ENCODE data around the gene GOLGA8Q.
"Not testable (repeated sequence)": the region's sequence is repeated elsewhere in the genome, so short reads cannot be mapped to it uniquely, and the experiment has no call there.

GOLGA8Q gene

GRCh38 chr15:30551750-30552149 lies at the start of gene GOLGA8Q:
GOLGA8Q (plus strand) TSS chr15:30552050; CDS start chr15:30552078, 28 bp downstream.
- H3K36me3 ChIP-seq (ENCODE audit: control insufficient read depth in 2 of 2, insufficient read depth in 2 of 2, low read length in 2 of 2); H3K4me1 ChIP-seq (ENCODE audit: control insufficient read depth in 2 of 2, insufficient read depth in 2 of 2, low read length in 2 of 2); H3K27ac ChIP-seq (ENCODE audit: low read depth in 2 of 2, low read length in 2 of 2); H3K9me3 ChIP-seq (ENCODE audit: control insufficient read depth in 2 of 2, low read length in 2 of 2); H3K27me3 ChIP-seq (ENCODE audit: control insufficient read depth in 2 of 2, insufficient read depth in 2 of 2, low read length in 2 of 2); H3K4me3 ChIP-seq (ENCODE audit: low read length in 2 of 2); H3K9ac ChIP-seq (ENCODE audit: low read depth in 1 of 2, low read length in 2 of 2): not testable (repeated sequence)

- not testable (repeated sequence) for H3K4me1 ChIP-seq (ENCODE audit: control insufficient read depth in 2 of 2, insufficient read depth in 2 of 2, low read length in 2 of 2); H3K9me3 ChIP-seq (ENCODE audit: control insufficient read depth in 2 of 2, low read length in 2 of 2); H3K27ac ChIP-seq (ENCODE audit: low read depth in 2 of 2, low read length in 2 of 2); H3K36me3 ChIP-seq (ENCODE audit: control insufficient read depth in 2 of 2, insufficient read depth in 2 of 2, low read length in 2 of 2); H3K9ac ChIP-seq (ENCODE audit: low read depth in 1 of 2, low read length in 2 of 2); H3K27me3 ChIP-seq (ENCODE audit: control insufficient read depth in 2 of 2, insufficient read depth in 2 of 2, low read length in 2 of 2); H3K4me3 ChIP-seq (ENCODE audit: low read length in 2 of 2)
These were observed 48.7 kb upstream of the GOLGA8Q start for GRCh38 chr15:30502904-30503781.

- H3K27me3 ChIP-seq (ENCODE audit: control insufficient read depth in 2 of 2, insufficient read depth in 2 of 2, low read length in 2 of 2); H3K4me1 ChIP-seq (ENCODE audit: control insufficient read depth in 2 of 2, insufficient read depth in 2 of 2, low read length in 2 of 2); H3K9ac ChIP-seq (ENCODE audit: low read depth in 1 of 2, low read length in 2 of 2); H3K4me3 ChIP-seq (ENCODE audit: low read length in 2 of 2); H3K36me3 ChIP-seq (ENCODE audit: control insufficient read depth in 2 of 2, insufficient read depth in 2 of 2, low read length in 2 of 2); H3K27ac ChIP-seq (ENCODE audit: low read depth in 2 of 2, low read length in 2 of 2); H3K9me3 ChIP-seq (ENCODE audit: control insufficient read depth in 2 of 2, low read length in 2 of 2): not testable (repeated sequence)
These were observed 47.5 kb upstream of the GOLGA8Q start for GRCh38 chr15:30504162-30504843.

- H3K4me3 ChIP-seq (ENCODE audit: low read length in 2 of 2); H3K27ac ChIP-seq (ENCODE audit: low read depth in 2 of 2, low read length in 2 of 2); H3K27me3 ChIP-seq (ENCODE audit: control insufficient read depth in 2 of 2, insufficient read depth in 2 of 2, low read length in 2 of 2); H3K4me1 ChIP-seq (ENCODE audit: control insufficient read depth in 2 of 2, insufficient read depth in 2 of 2, low read length in 2 of 2); H3K9ac ChIP-seq (ENCODE audit: low read depth in 1 of 2, low read length in 2 of 2); H3K9me3 ChIP-seq (ENCODE audit: control insufficient read depth in 2 of 2, low read length in 2 of 2); H3K36me3 ChIP-seq (ENCODE audit: control insufficient read depth in 2 of 2, insufficient read depth in 2 of 2, low read length in 2 of 2): not testable (repeated sequence)
These were observed 37.3 kb upstream of the GOLGA8Q start for GRCh38 chr15:30514545-30514944.

- H3K9me3 ChIP-seq (ENCODE audit: control insufficient read depth in 2 of 2, low read length in 2 of 2); H3K4me1 ChIP-seq (ENCODE audit: control insufficient read depth in 2 of 2, insufficient read depth in 2 of 2, low read length in 2 of 2); H3K27ac ChIP-seq (ENCODE audit: low read depth in 2 of 2, low read length in 2 of 2); H3K36me3 ChIP-seq (ENCODE audit: control insufficient read depth in 2 of 2, insufficient read depth in 2 of 2, low read length in 2 of 2); H3K4me3 ChIP-seq (ENCODE audit: low read length in 2 of 2); H3K9ac ChIP-seq (ENCODE audit: low read depth in 1 of 2, low read length in 2 of 2); H3K27me3 ChIP-seq (ENCODE audit: control insufficient read depth in 2 of 2, insufficient read depth in 2 of 2, low read length in 2 of 2): not testable (repeated sequence)
These were observed 28.2 kb upstream of the GOLGA8Q start for GRCh38 chr15:30523453-30524243.

- H3K9me3 ChIP-seq (ENCODE audit: control insufficient read depth in 2 of 2, low read length in 2 of 2); H3K27ac ChIP-seq (ENCODE audit: low read depth in 2 of 2, low read length in 2 of 2); H3K4me3 ChIP-seq (ENCODE audit: low read length in 2 of 2); H3K27me3 ChIP-seq (ENCODE audit: control insufficient read depth in 2 of 2, insufficient read depth in 2 of 2, low read length in 2 of 2); H3K36me3 ChIP-seq (ENCODE audit: control insufficient read depth in 2 of 2, insufficient read depth in 2 of 2, low read length in 2 of 2); H3K9ac ChIP-seq (ENCODE audit: low read depth in 1 of 2, low read length in 2 of 2); H3K4me1 ChIP-seq (ENCODE audit: control insufficient read depth in 2 of 2, insufficient read depth in 2 of 2, low read length in 2 of 2): not testable (repeated sequence)
These were observed 25.9 kb upstream of the GOLGA8Q start for GRCh38 chr15:30525912-30526311.

- H3K27me3 ChIP-seq (ENCODE audit: control insufficient read depth in 2 of 2, insufficient read depth in 2 of 2, low read length in 2 of 2); H3K4me1 ChIP-seq (ENCODE audit: control insufficient read depth in 2 of 2, insufficient read depth in 2 of 2, low read length in 2 of 2); H3K27ac ChIP-seq (ENCODE audit: low read depth in 2 of 2, low read length in 2 of 2); H3K36me3 ChIP-seq (ENCODE audit: control insufficient read depth in 2 of 2, insufficient read depth in 2 of 2, low read length in 2 of 2); H3K9ac ChIP-seq (ENCODE audit: low read depth in 1 of 2, low read length in 2 of 2); H3K4me3 ChIP-seq (ENCODE audit: low read length in 2 of 2); H3K9me3 ChIP-seq (ENCODE audit: control insufficient read depth in 2 of 2, low read length in 2 of 2): not testable (repeated sequence)
These were observed 22.8 kb upstream of the GOLGA8Q start for GRCh38 chr15:30529049-30529448.

GRCh38 chr15:30566949-30567348 lies 15.1 kb downstream of the GOLGA8Q start:
- H3K36me3 ChIP-seq (ENCODE audit: control insufficient read depth in 2 of 2, insufficient read depth in 2 of 2, low read length in 2 of 2); H3K9ac ChIP-seq (ENCODE audit: low read depth in 1 of 2, low read length in 2 of 2); H3K27ac ChIP-seq (ENCODE audit: low read depth in 2 of 2, low read length in 2 of 2); H3K9me3 ChIP-seq (ENCODE audit: control insufficient read depth in 2 of 2, low read length in 2 of 2); H3K27me3 ChIP-seq (ENCODE audit: control insufficient read depth in 2 of 2, insufficient read depth in 2 of 2, low read length in 2 of 2); H3K4me1 ChIP-seq (ENCODE audit: control insufficient read depth in 2 of 2, insufficient read depth in 2 of 2, low read length in 2 of 2); H3K4me3 ChIP-seq (ENCODE audit: low read length in 2 of 2): not testable (repeated sequence)

GRCh38 chr15:30573012-30573491 lies 21.2 kb downstream of the GOLGA8Q start:
- not testable (repeated sequence) for H3K9me3 ChIP-seq (ENCODE audit: control insufficient read depth in 2 of 2, low read length in 2 of 2); H3K27me3 ChIP-seq (ENCODE audit: control insufficient read depth in 2 of 2, insufficient read depth in 2 of 2, low read length in 2 of 2); H3K27ac ChIP-seq (ENCODE audit: low read depth in 2 of 2, low read length in 2 of 2); H3K36me3 ChIP-seq (ENCODE audit: control insufficient read depth in 2 of 2, insufficient read depth in 2 of 2, low read length in 2 of 2); H3K9ac ChIP-seq (ENCODE audit: low read depth in 1 of 2, low read length in 2 of 2); H3K4me3 ChIP-seq (ENCODE audit: low read length in 2 of 2); H3K4me1 ChIP-seq (ENCODE audit: control insufficient read depth in 2 of 2, insufficient read depth in 2 of 2, low read length in 2 of 2)

GRCh38 chr15:30579394-30579970 lies 27.6 kb downstream of the GOLGA8Q start:
- not testable (repeated sequence) for H3K4me1 ChIP-seq (ENCODE audit: control insufficient read depth in 2 of 2, insufficient read depth in 2 of 2, low read length in 2 of 2); H3K27me3 ChIP-seq (ENCODE audit: control insufficient read depth in 2 of 2, insufficient read depth in 2 of 2, low read length in 2 of 2); H3K27ac ChIP-seq (ENCODE audit: low read depth in 2 of 2, low read length in 2 of 2); H3K36me3 ChIP-seq (ENCODE audit: control insufficient read depth in 2 of 2, insufficient read depth in 2 of 2, low read length in 2 of 2); H3K4me3 ChIP-seq (ENCODE audit: low read length in 2 of 2); H3K9ac ChIP-seq (ENCODE audit: low read depth in 1 of 2, low read length in 2 of 2); H3K9me3 ChIP-seq (ENCODE audit: control insufficient read depth in 2 of 2, low read length in 2 of 2)
